Mammary epithelial cell (primary cell): ENCODE measurements around the gene PRKN.

Source experiments
- EZH2 ChIP-seq: IDR thresholded peaks from 2 replicates; pipeline ENCODE4 v1.6.1; 2012; ENCODE audit warnings: low read length, inconsistent platforms, borderline replicate concordance
- TF ChIP-seq, protein P1 (sequence below), 2 donors: IDR thresholded peaks in 1 of 2; conservative IDR thresholded peaks in 1 of 2; 2 replicates each; pipeline ENCODE4 v1.5.1; 2011 to 2012; ENCODE audit warnings: inconsistent platforms in 2 of 2, low read length in 2 of 2, mild to moderate bottlenecking in 2 of 2, control low read depth in 1 of 2, low read depth in 1 of 2; ENCODE audit not compliant: insufficient read depth in 1 of 2; ENCODE audit errors: extremely low read depth in 1 of 2

DNA sequence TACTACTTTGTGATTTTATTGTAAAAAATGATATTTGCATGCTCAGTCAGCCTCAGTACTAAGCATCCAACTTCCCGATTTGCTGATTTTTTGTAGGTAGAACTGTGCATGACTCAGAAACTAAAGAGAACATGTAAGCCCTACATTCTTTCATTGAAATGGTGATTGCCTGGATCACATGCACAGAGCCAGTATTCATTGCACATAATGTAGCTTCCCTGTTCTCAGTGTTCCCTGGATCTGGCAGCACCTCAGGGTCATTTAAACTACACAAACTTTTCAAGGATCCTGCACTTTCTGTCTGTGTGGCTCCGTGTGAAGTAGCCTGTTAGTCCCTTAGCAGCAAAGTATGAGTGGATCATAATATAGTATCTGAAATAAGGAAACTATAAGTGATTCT lies 1030.8 kb downstream of the PRKN start:
- TF ChIP-seq, protein P1, sequence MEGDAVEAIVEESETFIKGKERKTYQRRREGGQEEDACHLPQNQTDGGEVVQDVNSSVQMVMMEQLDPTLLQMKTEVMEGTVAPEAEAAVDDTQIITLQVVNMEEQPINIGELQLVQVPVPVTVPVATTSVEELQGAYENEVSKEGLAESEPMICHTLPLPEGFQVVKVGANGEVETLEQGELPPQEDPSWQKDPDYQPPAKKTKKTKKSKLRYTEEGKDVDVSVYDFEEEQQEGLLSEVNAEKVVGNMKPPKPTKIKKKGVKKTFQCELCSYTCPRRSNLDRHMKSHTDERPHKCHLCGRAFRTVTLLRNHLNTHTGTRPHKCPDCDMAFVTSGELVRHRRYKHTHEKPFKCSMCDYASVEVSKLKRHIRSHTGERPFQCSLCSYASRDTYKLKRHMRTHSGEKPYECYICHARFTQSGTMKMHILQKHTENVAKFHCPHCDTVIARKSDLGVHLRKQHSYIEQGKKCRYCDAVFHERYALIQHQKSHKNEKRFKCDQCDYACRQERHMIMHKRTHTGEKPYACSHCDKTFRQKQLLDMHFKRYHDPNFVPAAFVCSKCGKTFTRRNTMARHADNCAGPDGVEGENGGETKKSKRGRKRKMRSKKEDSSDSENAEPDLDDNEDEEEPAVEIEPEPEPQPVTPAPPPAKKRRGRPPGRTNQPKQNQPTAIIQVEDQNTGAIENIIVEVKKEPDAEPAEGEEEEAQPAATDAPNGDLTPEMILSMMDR (conservative IDR thresholded peaks at IDR 0.05 in 1 of 2, IDR thresholded peaks at IDR 0.05 in 1 of 2; ENCODE audit: extremely low read depth in 1 of 2, insufficient read depth in 1 of 2, low read depth in 1 of 2, low read length in 2 of 2): no peak
- no peak for TF ChIP-seq EZH2
